Measurements from ENCODE around the gene JMJD1C.
"Not testable (repeated sequence)": the region's sequence is repeated elsewhere in the genome, so short reads cannot be mapped to it uniquely, and the experiment has no call there.

Gene JMJD1C

GRCh38 chr10:63286754-63287264 is 179.0 kb downstream of the JMJD1C start:
- Histone ChIP-seq H3K79me2 (ENCODE audit: insufficient read depth, low read length) (peaks cover 28% of the 10 kb centered on the region), H3K4me3 (ENCODE audit: low read length, poor library complexity, severe bottlenecking) (no peak overlapping the region), H3K9ac (ENCODE audit: low read depth, low read length, poor library complexity, severe bottlenecking) (no peak overlapping the region), H2AFZ (ENCODE audit: low read length) (no peak overlapping the region), H3K36me3 (ENCODE audit: insufficient read depth, low read length) (no peaks in the 10 kb centered on the region), H3F3A (ENCODE audit: low read depth) (no peaks in the 10 kb centered on the region), H3K9me2 (replicated peaks; ENCODE audit: low read depth, low read length) (no peaks in the 10 kb centered on the region), H3K27me3 (ENCODE audit: insufficient read depth, low read length, poor library complexity, severe bottlenecking) (no peaks in the 10 kb centered on the region), H3K4me2 (ENCODE audit: low read depth, low read length, poor library complexity, severe bottlenecking) (no peak overlapping the region), H3K9me3 (ENCODE audit: insufficient read depth, low read depth, low read length) (no peaks in the 10 kb centered on the region), H3K4me1 (ENCODE audit: insufficient read depth, low read length, poor library complexity, severe bottlenecking) (no peaks in the 10 kb centered on the region), H4K20me1 (ENCODE audit: insufficient read depth, low read length, poor library complexity, severe bottlenecking) (peaks cover 3% of the 10 kb centered on the region)
- TF ChIP-seq CTCF (conservative IDR thresholded peaks at IDR 0.05; ENCODE audit: low read length) (no peak), EZH2phosphoT487 (IDR thresholded peaks at IDR 0.05; ENCODE audit: borderline replicate concordance) (no peak)

- H4K20me1 ChIP-seq (ENCODE audit: insufficient read depth, low read length, poor library complexity, severe bottlenecking): peaks cover 3% of the 10 kb centered on the region
- no peak overlapping the region for H3K4me3 ChIP-seq (ENCODE audit: low read length, poor library complexity, severe bottlenecking)
- no peak overlapping the region for H3K4me2 ChIP-seq (ENCODE audit: low read depth, low read length, poor library complexity, severe bottlenecking)
- no peaks in the 10 kb centered on the region for H3K27me3 ChIP-seq (ENCODE audit: insufficient read depth, low read length, poor library complexity, severe bottlenecking)
- TF ChIP-seq CTCF (conservative IDR thresholded peaks at IDR 0.05; ENCODE audit: low read length) (no peak), EZH2phosphoT487 (IDR thresholded peaks at IDR 0.05; ENCODE audit: borderline replicate concordance) (no peak)
- no peaks in the 10 kb centered on the region for H3K9me2 ChIP-seq (replicated peaks; ENCODE audit: low read depth, low read length)
- H3K9ac ChIP-seq (ENCODE audit: low read depth, low read length, poor library complexity, severe bottlenecking): no peak overlapping the region
- H3K36me3 ChIP-seq (ENCODE audit: insufficient read depth, low read length): no peaks in the 10 kb centered on the region
- peaks cover 24% of the 10 kb centered on the region for H3K79me2 ChIP-seq (ENCODE audit: insufficient read depth, low read length)
- no peaks in the 10 kb centered on the region for H3K4me1 ChIP-seq (ENCODE audit: insufficient read depth, low read length, poor library complexity, severe bottlenecking)
- no peaks in the 10 kb centered on the region for H3K9me3 ChIP-seq (ENCODE audit: insufficient read depth, low read depth, low read length)
- no peak overlapping the region for H2AFZ ChIP-seq (ENCODE audit: low read length)
- H3F3A ChIP-seq (ENCODE audit: low read depth): no peaks in the 10 kb centered on the region
Observed at GRCh38 chr10:63286340-63286739, 179.4 kb downstream of the JMJD1C start.

- peaks cover 24% of the 10 kb centered on the region for H3K79me2 ChIP-seq (ENCODE audit: insufficient read depth, low read length)
Observed at GRCh38 chr10:63283901-63284300, 181.9 kb downstream of the JMJD1C start.

GRCh38 chr10:63283093-63283492 is 182.7 kb downstream of the JMJD1C start:
- no peaks in the 10 kb centered on the region for H3K4me1 ChIP-seq (ENCODE audit: insufficient read depth, low read length, poor library complexity, severe bottlenecking)
- no peaks in the 10 kb centered on the region for H4K20me1 ChIP-seq (ENCODE audit: insufficient read depth, low read length, poor library complexity, severe bottlenecking)
- H3K9me2 ChIP-seq (replicated peaks; ENCODE audit: low read depth, low read length): no peaks in the 10 kb centered on the region
- no peaks in the 10 kb centered on the region for H3F3A ChIP-seq (ENCODE audit: low read depth)
- H3K36me3 ChIP-seq (ENCODE audit: insufficient read depth, low read length): no peaks in the 10 kb centered on the region
- no peaks in the 10 kb centered on the region for H3K27me3 ChIP-seq (ENCODE audit: insufficient read depth, low read length, poor library complexity, severe bottlenecking)
- no peak overlapping the region for H2AFZ ChIP-seq (ENCODE audit: low read length)
- H3K4me2 ChIP-seq (ENCODE audit: low read depth, low read length, poor library complexity, severe bottlenecking): no peak overlapping the region
- TF ChIP-seq CTCF (conservative IDR thresholded peaks at IDR 0.05; ENCODE audit: low read length) (no peak), EZH2phosphoT487 (IDR thresholded peaks at IDR 0.05; ENCODE audit: borderline replicate concordance) (no peak)
- H3K4me3 ChIP-seq (ENCODE audit: low read length, poor library complexity, severe bottlenecking): no peak overlapping the region
- peaks cover 24% of the 10 kb centered on the region for H3K79me2 ChIP-seq (ENCODE audit: insufficient read depth, low read length)
- H3K9me3 ChIP-seq (ENCODE audit: insufficient read depth, low read depth, low read length): no peaks in the 10 kb centered on the region
- H3K9ac ChIP-seq (ENCODE audit: low read depth, low read length, poor library complexity, severe bottlenecking): no peak overlapping the region

More at GRCh38 chr10:63283901-63284300, 181.9 kb downstream of the JMJD1C start:
- H3K4me1 ChIP-seq (ENCODE audit: insufficient read depth, low read length, poor library complexity, severe bottlenecking); H3K36me3 ChIP-seq (ENCODE audit: insufficient read depth, low read length); H3K4me2 ChIP-seq (ENCODE audit: low read depth, low read length, poor library complexity, severe bottlenecking); H3K27me3 ChIP-seq (ENCODE audit: insufficient read depth, low read length, poor library complexity, severe bottlenecking); H3K4me3 ChIP-seq (ENCODE audit: low read length, poor library complexity, severe bottlenecking); H2AFZ ChIP-seq (ENCODE audit: low read length); H3K9ac ChIP-seq (ENCODE audit: low read depth, low read length, poor library complexity, severe bottlenecking); H4K20me1 ChIP-seq (ENCODE audit: insufficient read depth, low read length, poor library complexity, severe bottlenecking); H3K9me2 ChIP-seq (replicated peaks; ENCODE audit: low read depth, low read length); H3K9me3 ChIP-seq (ENCODE audit: insufficient read depth, low read depth, low read length); H3F3A ChIP-seq (ENCODE audit: low read depth): not testable (repeated sequence)

All from Loucy (cell line).